SU-DHL-6 (cell line): ENCODE data around the gene DHCR24.

Experiments
- H2AFZ ChIP-seq: fragments of 200-600 bp; sonication (generic); 2 replicates; pipeline ENCODE4 v1.6.1; 2014; ENCODE audit warnings: low read depth, mild to moderate bottlenecking, moderate library complexity, mixed read lengths, antibody characterized with exemption, low read length; ENCODE audit not compliant: severe bottlenecking
- H3F3A ChIP-seq: fragments of 200-600 bp; shearing (Covaris generic); 2 replicates; pipeline ENCODE4 v1.6.0; 2016; ENCODE audit warnings: antibody characterized with exemption, mild to moderate bottlenecking; ENCODE audit not compliant: insufficient read depth
- H3K27ac ChIP-seq: fragments of 200-600 bp; sonication (generic); 2 replicates; pipeline ENCODE4 v1.5.1; 2016; ENCODE audit warnings: low read depth, mild to moderate bottlenecking, low read length, moderate library complexity, mixed read lengths
- H3K27me3 ChIP-seq: fragments of 200-600 bp; sonication (generic), shearing (Covaris generic); 2 replicates; pipeline ENCODE4 v1.6.0; 2014; ENCODE audit warnings: mild to moderate bottlenecking, low read length
- H3K36me3 ChIP-seq: fragments of 200-600 bp; sonication (generic); 2 replicates; pipeline ENCODE4 v1.6.1; 2014; ENCODE audit warnings: mild to moderate bottlenecking, low read length, mixed read lengths
- H3K4me2 ChIP-seq: fragments of 300-600, 200-600 bp; shearing (Covaris generic), sonication (generic); 2 replicates; pipeline ENCODE4 v1.6.0; 2014; ENCODE audit warnings: low read length, low read depth, mild to moderate bottlenecking; ENCODE audit not compliant: poor library complexity, severe bottlenecking
- H3K4me3 ChIP-seq: fragments of 200-600 bp; sonication (generic); 2 replicates; pipeline ENCODE4 v1.5.1; 2014; ENCODE audit warnings: antibody characterized with exemption, low read length, mild to moderate bottlenecking, mixed read lengths; ENCODE audit not compliant: insufficient read depth, poor library complexity, severe bottlenecking
- H3K79me2 ChIP-seq: fragments of 200-600 bp; sonication (generic); 2 replicates; pipeline ENCODE4 v1.6.1; 2014; ENCODE audit warnings: mild to moderate bottlenecking, low read length, moderate library complexity; ENCODE audit not compliant: insufficient read depth
- H3K9ac ChIP-seq: fragments of 200-600 bp; sonication (generic); 2 replicates; pipeline ENCODE4 v1.7.0; 2014; ENCODE audit warnings: mild to moderate bottlenecking, low read length
- H3K9me2 ChIP-seq: fragments of 200-600 bp; sonication (generic); replicated peaks from 2 replicates; pipeline ENCODE4 v1.6.1; 2014; ENCODE audit warnings: low read length; ENCODE audit not compliant: insufficient read depth
- H3K9me3 ChIP-seq: fragments of 200-600 bp; sonication (generic); 2 replicates; pipeline ENCODE4 v1.6.1; 2014; ENCODE audit warnings: low read length, mixed read lengths; ENCODE audit not compliant: insufficient read depth
- H4K20me1 ChIP-seq: fragments of 200-600 bp; sonication (generic); 2 replicates; pipeline ENCODE4 v1.6.1; 2014; ENCODE audit warnings: low read depth, mild to moderate bottlenecking, antibody characterized with exemption, low read length, moderate library complexity, mixed read lengths
- CTCF ChIP-seq: fragments of 200-600 bp; sonication (generic); IDR thresholded peaks from one replicate; pipeline ENCODE4 v1.5.1; 2017; ENCODE audit warnings: antibody characterized with exemption, mild to moderate bottlenecking, low read length, moderate library complexity; ENCODE audit not compliant: insufficient read depth, poor library complexity, severe bottlenecking
- EZH2phosphoT487 ChIP-seq: fragments of 200-600 bp; sonication (generic), shearing (Covaris generic); conservative IDR thresholded peaks from 2 replicates; pipeline ENCODE4 v1.6.1; 2018; ENCODE audit warnings: mild to moderate bottlenecking, antibody characterized with exemption, low read length, moderate library complexity, mixed read lengths

DHCR24 gene

GRCh38 chr1:54870869-54871268 lies 16.1 kb downstream of the DHCR24 start:
- no peak overlapping the region for H3K4me3 ChIP-seq
- peaks cover 34% of the 10 kb centered on the region for H3K36me3 ChIP-seq
- H3K4me2 ChIP-seq = no peak overlapping the region
- H3F3A ChIP-seq = no peaks in the 10 kb centered on the region
- 0 out of 2 replicates have a peak, but pooled peaks cover under 1% of the 10 kb centered on the region for H3K79me2 ChIP-seq
- H4K20me1 ChIP-seq = 0 out of 2 replicates have a peak, but pooled peaks cover 4% of the 10 kb centered on the region
- H3K27me3 ChIP-seq = no peaks in the 10 kb centered on the region
- H3K27ac ChIP-seq = no peak overlapping the region
- no peaks in the 10 kb centered on the region for H3K9me3 ChIP-seq
- H2AFZ ChIP-seq = no peak overlapping the region
- H3K9me2 ChIP-seq = no peaks in the 10 kb centered on the region
- no peak overlapping the region for H3K9ac ChIP-seq
- no peak for TF ChIP-seq EZH2phosphoT487
- TF ChIP-seq CTCF = no peak

GRCh38 chr1:54869173-54869851 lies 17.7 kb downstream of the DHCR24 start:
- Histone ChIP-seq H3K4me3 (no peak overlapping the region), H3K9me3 (no peaks in the 10 kb centered on the region), H3F3A (no peaks in the 10 kb centered on the region), H3K27ac (no peak overlapping the region), H3K27me3 (no peaks in the 10 kb centered on the region), H2AFZ (no peak overlapping the region), H3K9ac (no peak overlapping the region), H3K4me2 (no peak overlapping the region), H4K20me1 (peaks cover 1% of the 10 kb centered on the region; the same call in 1 of the 2 replicates), H3K36me3 (peaks cover 36% of the 10 kb centered on the region), H3K9me2 (no peaks in the 10 kb centered on the region), H3K79me2 (no peaks in the 10 kb centered on the region)
- no peak for TF ChIP-seq EZH2phosphoT487
- TF ChIP-seq CTCF = no peak

- Histone ChIP-seq H3F3A (no peaks in the 10 kb centered on the region), H3K27me3 (no peaks in the 10 kb centered on the region), H2AFZ (no peak overlapping the region), H3K9me2 (no peaks in the 10 kb centered on the region), H3K27ac (no peak overlapping the region), H4K20me1 (no peaks in the 10 kb centered on the region; the same call in 1 of the 2 replicates), H3K79me2 (no peaks in the 10 kb centered on the region), H3K9ac (no peak overlapping the region), H3K9me3 (no peaks in the 10 kb centered on the region), H3K36me3 (peaks cover 33% of the 10 kb centered on the region; the same call in 1 of the 2 replicates), H3K4me3 (no peak overlapping the region), H3K4me2 (no peak overlapping the region)
- TF ChIP-seq EZH2phosphoT487 (no peak), CTCF (no peak)
Observed at GRCh38 chr1:54867717-54868057, 19.3 kb downstream of the DHCR24 start.
